Stimulated activated CD8-positive, alpha-beta memory T cell treated with anti-CD3 and anti-CD28 coated beads, Interleukin-7, amount 100 ng/mL, for 4 hours (primary cell): ENCODE data around the gene SLX4IP.
"Not testable (repeated sequence)": the region's sequence is repeated elsewhere in the genome, so short reads cannot be mapped to it uniquely, and the experiment has no call there.

Source experiments
- DNase-seq, 2 donors: peaks; one replicate each; pipeline ENCODE4 v3.0.0-alpha.2; 2020; ENCODE audit warnings: low read depth in 2 of 2

The SLX4IP gene

DNA sequence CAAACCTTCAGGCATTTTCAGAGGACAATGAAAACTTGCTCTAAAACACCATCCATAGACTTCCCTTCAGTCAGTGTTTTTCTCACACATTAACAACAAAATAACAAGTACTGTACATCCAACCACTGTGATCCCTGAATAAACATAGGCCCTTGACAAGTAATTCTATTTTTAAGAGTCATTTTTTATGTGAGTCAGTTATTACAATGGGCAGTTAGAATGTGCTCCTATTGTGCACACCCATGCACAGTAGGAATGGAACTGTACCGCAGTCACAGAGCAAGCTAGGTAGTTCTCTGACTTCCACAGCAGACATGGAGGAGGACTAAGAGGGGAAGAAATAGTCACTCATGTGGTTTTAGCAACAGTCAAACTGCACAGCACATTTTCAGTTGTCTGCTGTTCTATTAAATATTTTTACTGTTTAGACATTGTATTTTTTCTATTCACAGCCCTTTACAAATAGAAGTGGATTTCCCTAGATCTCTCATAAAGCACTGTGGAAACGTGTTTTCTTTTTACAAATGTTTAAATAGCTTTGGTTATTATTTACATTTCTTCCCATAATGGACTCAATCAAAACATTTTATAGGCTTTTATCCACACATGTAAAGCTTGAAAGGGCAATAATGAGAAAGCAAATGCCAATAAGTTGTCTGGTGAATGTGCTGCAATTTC lies 138.3 kb downstream of the SLX4IP start:
- no peak for DNase-seq

DNA sequence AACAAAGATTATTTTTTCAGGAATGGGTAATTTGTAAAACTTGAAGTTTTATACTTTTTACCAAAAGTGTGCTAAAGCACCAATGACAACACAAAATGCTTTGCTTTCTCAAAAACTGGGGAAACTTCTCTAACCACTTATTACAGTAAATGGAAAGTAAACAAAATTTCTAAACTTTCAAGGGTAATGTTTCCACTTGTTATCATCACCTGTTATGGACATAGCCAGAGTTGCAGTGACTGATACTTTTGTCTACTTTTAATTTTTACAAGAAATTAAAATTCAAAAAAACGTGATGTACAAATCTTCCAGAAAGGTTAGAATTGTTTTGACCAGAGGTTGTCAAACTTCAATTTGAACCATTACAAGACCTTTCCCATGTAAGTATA lies 138.8 kb downstream of the SLX4IP start:
- no peak for DNase-seq

DNA sequence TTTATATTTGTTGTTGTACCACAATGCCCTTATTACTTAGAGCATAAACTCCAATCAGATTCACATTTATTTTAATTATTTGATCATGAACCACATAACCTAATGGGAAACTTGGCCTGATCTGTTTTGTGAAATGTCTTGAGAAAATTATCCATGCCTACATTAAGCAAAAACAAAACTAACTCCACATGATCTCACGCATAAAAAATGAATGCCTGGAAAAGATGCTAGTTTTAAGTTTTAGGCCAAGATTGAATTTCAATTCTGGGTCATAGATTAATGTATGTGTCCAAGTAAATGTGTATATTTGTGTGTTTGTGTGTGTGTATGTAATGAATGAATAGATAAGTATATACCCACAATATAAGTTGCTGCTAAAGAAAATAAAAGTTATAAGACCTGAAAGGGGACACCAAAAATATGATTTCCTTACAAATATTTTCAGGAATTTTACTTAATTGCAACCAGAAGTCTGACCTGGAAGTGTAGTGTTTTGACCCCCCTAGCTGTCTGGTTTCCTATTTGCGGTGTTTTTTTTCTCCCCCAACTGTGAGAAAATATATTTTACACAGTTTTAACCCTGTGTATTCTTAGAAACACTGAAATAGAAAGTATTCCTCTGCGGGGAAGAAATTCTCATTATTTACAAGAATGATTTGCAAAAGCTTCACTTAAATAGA lies 141.4 kb downstream of the SLX4IP start:
- no peak for DNase-seq

DNA sequence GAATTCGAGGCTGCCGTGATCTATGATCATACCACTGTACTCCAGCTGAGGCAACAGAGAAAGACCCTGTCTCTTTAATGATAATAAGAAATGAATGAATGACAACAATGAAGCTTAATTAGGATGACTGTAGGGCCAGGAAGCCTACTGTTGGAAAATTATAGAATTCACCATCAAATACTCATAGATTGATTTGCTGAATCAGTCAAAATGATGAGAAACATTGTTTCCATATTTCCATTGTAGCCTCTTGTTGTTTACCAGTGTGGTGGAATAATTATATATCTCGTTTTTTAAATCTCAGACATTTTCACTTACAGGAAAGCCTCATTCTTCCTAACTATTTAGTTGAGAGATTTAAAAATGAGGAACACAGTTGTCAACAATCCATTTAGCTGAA lies 142.5 kb downstream of the SLX4IP start:
- no peak for DNase-seq

DNA sequence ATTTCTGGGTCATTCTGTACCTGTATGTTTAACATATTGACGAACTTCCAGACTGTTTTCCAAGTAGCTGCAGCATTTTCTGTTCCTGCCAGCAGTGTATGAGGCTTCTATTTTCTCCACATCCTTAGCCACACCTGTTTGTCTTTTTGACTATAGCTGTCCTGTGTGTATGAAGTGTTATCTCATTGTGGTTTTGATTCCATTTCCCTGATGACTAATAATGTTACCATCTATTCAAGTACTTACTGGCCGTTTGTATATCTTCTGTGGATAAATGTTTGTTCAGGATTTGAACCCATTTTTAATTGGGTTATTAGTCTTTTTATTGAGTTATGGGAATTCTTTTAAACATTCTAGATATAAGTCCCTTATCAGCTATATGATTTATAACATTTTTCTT lies 143.5 kb downstream of the SLX4IP start:
- no peak for DNase-seq

DNA sequence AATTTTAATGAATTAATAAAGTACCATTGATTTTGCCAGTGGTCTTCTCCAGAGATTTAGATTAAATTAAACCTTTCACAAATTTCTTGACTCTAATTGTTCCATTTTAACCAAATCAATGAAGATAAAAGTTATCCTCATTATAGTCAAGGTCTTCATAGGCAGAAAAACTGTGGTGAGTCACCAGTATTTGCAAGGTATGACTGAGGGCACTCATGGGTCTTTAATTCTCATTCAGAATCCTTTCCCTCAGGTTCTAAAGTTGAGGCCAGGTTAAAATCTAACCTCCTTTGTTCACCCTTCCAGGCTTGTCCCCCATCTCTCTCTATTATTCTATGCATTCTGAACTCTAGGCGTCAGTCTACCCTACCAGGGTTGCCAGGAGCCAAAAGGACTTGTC lies 144.8 kb downstream of the SLX4IP start:
- no peak for DNase-seq

DNA sequence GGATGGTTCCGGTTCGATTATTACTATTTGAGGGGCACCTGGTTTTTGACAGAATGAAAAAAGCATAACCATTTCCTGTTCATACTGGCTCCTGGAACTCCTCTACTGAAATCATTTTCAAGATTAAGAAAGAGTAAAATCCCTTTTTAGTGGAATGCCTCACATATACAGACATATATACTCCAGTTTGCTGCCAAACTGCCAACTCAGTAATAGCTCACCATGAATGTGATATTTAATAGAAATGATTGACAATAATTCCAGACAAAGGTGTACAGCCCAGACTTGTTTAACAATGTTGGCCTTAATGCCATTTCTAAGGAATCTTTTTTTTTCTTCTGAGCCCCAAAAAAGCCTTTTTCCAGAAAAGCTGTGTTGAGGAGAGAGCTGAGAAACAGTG lies 145.6 kb downstream of the SLX4IP start:
- no peak for DNase-seq

DNA sequence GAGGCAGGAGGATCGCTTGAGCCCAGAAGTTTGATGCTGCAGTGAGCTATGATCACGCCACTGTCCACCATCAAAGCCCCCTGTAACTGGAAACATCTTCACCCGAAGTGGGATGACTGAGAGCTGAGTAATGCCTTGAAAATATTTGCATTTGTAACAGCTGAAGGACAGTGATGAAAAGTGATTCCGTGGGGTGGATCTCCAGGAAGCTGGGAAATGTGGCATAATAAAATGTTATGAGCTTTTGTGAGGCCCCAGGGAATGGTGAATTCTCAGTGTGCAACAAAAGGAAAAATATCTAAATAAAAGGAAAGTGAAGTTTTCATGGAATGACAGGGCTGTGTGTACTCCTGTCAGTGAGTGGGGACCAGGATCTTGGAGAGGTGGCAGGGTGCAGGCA lies 146.7 kb downstream of the SLX4IP start:
- DNase-seq, result no peak

DNA sequence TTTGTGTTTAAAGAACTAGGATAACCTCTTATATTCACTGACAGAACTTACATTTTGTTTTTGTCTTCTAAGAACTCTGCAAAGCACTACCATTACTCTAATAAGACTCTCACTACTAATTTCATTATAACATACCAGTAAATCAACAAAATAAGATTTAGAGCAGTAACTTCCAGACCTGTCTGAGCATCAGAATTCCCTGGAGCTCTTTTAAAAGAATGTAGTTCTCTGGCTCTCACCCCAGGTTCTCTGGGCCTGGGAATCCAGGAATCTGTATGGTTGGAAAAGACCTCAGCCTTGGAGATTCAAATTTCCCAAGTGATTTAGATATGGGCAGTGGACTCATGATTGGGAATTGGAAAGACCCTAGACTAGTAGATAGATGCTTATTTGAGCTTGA lies 149.3 kb downstream of the SLX4IP start:
- no peak for DNase-seq

DNA sequence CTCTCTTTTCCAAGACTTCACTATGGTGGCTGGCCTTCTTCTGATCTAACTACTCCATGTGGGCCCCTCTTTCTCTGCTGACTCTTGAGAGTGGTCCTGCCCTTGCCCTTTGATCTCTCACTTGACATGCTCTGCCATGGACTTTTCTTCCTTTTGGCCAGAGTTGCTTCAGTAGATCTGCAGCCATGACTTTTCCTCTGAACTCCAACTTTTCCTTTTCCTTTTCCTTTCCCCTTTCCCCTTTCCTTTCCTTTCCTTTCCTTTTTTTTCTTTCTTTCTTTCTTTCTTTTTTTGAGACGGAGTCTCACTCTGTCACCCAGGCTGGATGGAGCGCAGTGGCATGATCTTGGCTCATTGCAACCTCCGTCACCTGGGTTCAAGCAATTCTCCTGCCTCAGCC lies 150.2 kb downstream of the SLX4IP start:
- no peak for DNase-seq

DNA sequence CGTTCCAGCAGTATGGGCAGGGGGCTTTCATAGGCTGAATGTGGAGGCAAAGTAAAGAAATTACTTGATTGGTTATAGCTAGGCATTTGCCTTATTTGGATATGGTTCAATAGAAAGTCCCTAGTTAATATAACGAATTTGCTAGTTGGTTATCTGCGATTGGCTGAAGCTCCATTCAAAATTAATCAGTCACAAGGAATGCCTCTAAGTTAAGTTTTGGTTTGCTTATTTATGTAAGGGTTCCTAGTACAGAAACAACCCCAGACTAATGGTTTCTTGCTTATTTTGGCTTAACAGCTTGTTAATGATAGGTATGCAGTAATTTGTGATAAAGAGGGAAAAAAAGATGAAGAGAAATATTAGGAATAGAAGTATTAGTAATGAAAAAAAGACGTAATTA lies 151.2 kb downstream of the SLX4IP start:
- no peak for DNase-seq

DNA sequence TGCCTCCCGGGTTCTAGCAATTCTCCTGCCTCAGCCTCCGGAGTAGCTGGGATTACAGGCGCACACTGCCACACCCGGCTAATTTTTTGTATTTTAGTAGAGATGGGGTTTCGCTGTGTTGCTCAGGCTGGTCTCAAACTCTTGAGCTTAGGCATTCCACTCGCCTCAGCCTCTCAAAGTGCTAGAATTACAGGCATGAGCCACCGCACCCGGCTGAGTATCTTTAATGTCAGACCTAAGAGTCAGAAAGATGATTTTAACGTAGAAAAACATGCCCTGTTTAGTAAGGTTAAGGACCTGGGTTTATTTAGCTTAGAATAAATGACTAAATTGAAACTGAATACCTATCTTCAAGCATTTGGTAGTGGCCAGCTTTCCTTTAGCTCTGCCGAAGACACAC lies 155.3 kb downstream of the SLX4IP start:
- not testable (repeated sequence) for DNase-seq

DNA sequence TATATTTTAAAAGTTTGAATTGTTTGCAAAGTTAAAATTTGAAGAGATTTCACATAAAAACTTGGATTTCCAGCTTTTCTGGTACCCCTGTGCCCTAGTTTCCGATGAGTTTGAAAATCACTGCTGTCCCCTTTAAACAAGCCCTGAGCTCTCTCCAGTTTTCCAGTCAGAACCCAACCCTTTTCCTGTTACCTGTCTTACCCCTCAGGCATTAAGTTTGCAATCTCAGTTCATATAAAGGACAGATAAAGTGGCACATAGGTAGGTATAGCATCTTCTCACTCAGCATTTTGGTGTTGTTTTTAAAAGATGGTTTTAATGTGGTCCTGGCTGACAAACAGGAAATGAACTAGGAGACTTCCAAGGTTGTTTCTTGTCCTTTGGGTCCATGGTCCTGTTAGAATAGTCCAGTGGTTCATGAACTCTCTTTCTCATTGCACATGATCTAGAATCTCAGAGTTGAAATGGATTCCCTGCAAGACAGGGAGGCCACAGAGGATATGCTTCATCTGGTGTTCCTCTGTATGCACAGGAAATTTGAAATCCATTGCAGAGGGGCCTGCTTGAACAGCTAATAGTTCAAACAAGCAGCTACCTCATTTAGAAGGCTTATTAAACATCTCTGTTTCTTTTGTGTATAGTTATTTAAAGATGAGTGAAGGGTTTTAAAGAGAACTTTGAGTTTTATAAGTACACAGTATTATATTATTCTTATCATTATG lies 156.0 kb downstream of the SLX4IP start:
- DNase-seq, result no peak

DNA sequence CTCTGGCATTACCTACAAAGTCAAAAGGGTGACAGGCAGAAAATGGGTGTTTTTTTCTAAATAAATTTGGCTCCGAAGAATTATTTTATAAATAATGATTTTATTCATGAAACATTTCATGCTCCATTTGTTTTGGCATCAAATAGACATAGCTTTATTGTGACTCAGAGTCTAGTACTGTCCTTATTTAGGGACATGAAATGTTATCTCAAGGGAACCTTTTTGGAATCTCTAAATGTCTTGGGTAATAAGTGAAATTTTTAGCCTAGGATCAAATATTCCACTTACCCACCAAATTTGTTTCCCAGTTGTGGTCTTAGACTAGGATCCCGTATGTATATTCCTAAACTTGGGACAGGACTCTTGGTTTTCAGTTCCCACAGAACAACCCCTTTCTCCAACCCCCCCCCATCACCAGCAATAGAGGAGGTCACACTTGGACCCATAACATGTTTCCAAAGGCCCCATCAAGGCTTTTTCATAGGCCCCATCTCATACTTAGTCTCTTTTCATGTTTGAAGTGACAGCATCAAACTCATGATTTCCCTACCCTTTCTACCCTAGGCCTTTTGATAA lies 156.9 kb downstream of the SLX4IP start:
- no peak for DNase-seq

DNA sequence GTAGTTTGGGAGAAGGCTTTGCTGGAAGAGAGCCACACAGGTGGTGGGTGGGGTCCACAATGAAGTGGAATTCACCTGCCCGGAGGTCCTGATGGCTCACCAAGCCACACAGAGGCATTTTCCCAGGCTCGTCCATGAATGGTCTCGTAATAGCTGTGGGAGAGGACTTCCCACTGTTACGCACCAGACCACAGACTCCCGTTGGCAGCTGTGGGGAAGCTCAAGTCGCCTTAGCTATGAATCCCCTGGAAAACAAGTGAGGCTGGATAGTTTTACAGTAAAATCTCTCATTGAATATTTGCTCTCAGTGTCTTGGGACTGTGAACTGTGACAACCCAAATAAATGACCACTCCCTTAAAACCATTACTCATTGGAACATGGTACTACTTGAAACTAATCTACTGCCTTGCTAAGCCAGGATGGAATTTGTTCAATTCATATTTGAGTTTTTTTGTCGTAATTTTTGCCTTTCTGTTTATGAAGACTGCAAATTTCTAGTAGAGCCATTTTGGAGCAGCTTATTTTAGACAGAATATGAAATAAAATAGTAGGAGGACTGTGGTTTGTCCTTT lies 159.3 kb downstream of the SLX4IP start:
- no peak for DNase-seq

DNA sequence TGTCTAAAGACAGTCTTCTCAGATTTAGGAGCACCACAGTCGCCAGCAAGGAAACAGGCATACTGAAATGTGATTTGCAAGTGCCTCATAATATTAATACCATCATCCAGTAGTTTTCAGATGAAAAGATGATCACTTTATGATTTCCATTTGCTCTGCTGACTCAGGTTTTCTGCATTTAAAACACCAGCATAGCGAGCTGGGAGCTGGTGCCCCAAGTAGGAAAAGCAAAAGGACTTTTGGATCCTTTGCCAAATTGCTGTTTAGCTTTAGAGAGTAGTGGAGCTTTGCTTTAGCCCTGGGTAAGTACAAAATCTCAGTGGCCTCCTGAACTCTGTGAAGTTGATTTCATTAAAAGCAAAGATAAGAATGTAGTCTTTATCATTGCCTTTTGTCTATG lies 160.2 kb downstream of the SLX4IP start:
- DNase-seq, result no peak

DNA sequence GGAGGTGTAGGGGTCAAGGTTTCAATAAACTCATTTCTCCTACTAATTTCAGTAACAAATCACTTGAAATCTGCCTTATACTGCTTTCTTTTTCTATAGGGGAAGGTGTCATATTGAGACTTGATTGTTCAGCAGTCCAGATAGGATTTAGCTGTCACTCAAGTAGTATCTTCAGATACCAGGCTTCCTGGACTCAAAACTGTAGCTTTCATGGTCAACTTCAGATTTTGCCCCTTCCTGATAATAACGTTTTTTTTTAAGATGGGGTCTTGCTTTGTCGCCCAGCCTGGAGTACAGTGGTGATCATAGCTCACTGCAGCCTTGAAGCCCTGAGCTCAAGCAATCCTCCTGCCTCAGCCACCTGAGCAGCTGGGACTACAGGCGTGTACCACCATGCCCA lies 160.9 kb downstream of the SLX4IP start:
- DNase-seq, result no peak

DNA sequence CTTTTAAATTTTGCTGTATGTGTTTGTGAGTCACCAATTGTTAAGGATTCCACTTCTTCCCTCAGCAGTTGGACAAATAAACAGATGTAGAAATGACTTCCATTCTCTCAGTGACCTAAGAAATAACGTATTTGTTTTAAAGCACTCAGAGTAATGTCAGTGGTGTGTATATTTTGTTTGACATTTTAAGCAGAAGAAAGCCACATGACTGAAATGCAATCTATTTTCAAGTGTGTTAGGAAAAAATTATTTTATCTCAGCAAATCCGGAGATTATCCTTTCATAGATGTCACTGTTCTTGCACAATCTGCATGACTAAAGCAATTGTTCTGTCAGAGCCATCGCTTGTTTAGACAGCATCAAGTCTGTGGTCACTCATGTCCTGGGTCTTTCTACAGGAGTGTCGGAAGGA lies 161.6 kb downstream of the SLX4IP start:
- DNase-seq, result no peak

DNA sequence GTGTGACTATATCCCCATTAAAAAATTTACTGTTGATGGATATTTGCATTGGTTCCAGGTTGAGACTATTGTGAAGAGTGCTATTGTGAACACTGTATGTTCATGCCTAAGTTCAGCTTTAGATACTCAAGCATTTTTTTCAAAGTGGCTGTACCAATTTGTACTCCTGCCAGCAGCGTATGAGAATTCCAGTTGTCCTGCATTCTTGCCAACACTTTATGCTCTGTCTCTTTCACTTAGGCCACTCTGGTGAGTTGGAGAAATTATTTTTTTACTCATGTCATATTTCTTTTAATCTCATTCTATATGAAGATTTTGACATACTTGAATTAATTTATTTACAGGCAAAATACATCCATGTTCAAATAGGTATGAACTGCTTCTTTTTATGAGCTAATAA lies 162.5 kb downstream of the SLX4IP start:
- no peak for DNase-seq

DNA sequence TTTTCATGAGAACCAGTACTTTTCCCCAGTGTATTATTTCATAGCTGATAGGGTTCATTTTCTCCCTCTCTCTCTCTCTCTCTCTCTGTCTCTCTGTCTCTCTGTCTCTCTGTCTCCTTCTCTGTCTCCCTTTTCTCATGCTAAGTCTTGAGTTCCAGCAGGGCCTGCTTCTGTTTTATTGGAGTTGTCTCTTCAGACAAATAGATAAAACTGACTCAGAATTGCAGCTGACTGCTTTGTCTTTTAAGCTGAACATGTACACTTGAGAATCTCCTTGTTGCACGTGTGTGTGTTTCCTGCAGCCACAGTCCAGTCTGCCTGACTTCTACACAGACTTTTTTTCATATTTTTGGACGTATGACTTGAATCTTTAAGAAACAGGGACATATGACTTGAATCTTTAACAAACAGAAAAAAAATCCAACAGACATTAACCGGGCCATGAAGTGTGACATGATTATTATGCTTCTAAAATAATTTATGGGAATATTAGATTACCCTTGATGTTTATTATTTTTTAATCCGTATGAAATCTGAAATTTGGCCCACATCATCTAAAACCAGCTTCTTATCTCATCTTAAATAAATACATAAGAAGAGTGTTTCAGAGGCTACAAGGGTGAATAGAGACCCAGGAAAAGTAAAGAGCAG lies 167.2 kb downstream of the SLX4IP start:
- DNase-seq, result no peak

DNA sequence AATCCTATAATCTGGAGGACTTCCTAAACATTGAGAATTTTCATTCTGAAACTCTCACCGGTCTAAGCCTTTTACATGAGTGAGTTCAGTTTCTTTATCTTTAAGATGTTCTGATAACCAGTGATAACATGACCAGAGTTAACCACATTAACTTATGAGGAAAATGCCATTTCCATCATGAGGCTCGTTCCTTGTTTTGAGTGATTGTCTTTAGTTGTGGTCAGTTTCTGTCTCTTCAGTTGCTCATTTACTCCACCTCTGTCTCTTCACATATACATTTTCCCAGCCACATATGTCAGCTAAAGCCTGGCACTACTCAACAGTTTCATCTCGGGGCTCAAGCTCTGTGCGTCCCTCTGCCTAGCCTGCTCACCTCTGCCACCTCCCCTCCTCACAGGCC lies 168.3 kb downstream of the SLX4IP start:
- no peak for DNase-seq
